HepG2 (cell line): ENCODE results near the gene STAC.

ENCODE experiments used
- ATF7-NPFF ChIP-seq: sonication (generic); formaldehyde crosslinking; IDR thresholded peaks from 2 replicates; pipeline ENCODE4 v1.8.1; 2023; ENCODE audit warnings: mild to moderate bottlenecking, low read depth, missing genetic modification reagents, moderate library complexity
- CREB1 ChIP-seq, 2 experiments: fragments of 450-650 bp in 1 of 2; IDR thresholded peaks; 2 replicates each; pipeline ENCODE4 v1.6.1; 2016 to 2017; ENCODE audit warnings: control low read depth in 1 of 2, mild to moderate bottlenecking in 1 of 2, missing compliant biosample characterization in 1 of 2, missing genetic modification characterization in 1 of 2
- FOXO4 ChIP-seq: sonication (generic); formaldehyde crosslinking; conservative IDR thresholded peaks from 2 replicates; pipeline ENCODE4 v1.8.1; 2023; ENCODE audit warnings: missing genetic modification reagents
- MAFK ChIP-seq, 2 experiments: IDR thresholded peaks in 1 of 2; conservative IDR thresholded peaks in 1 of 2; 2 replicates each; pipeline ENCODE4 v1.6.1; 2011; ENCODE audit warnings: improper control_type of control experiment in 2 of 2, low read length in 2 of 2
- POLR2A ChIP-seq, 2 experiments: IDR thresholded peaks; 2 replicates each; pipeline ENCODE4 v1.6.1; 2011; ENCODE audit warnings: low read depth in 2 of 2, low read length in 2 of 2, mild to moderate bottlenecking in 1 of 2, moderate library complexity in 1 of 2; ENCODE audit not compliant: insufficient read depth in 1 of 2
- POLR2AphosphoS5 ChIP-seq: IDR thresholded peaks from 2 replicates; pipeline ENCODE4 v1.6.1; 2012; ENCODE audit warnings: low read depth, low read length
- REST ChIP-seq, 2 experiments: IDR thresholded peaks; 2 replicates each; pipeline ENCODE4 v1.6.1; 2011 to 2012; ENCODE audit warnings: low read length in 2 of 2, borderline replicate concordance in 1 of 2, low read depth in 1 of 2, mild to moderate bottlenecking in 1 of 2, moderate library complexity in 1 of 2
- SOX6 ChIP-seq, 2 experiments: fragments of 450-650 bp in 1 of 2; sonication (generic) in 1 of 2; formaldehyde crosslinking in 1 of 2; IDR thresholded peaks; 2 replicates each; pipeline versions ENCODE4 v1.4.0 to v1.6.1; 2017 to 2020; ENCODE audit warnings: antibody characterized with exemption in 1 of 2, mild to moderate bottlenecking in 1 of 2, missing genetic modification reagents in 1 of 2
- TBL1XR1 ChIP-seq: fragments of 150-350 bp; IDR thresholded peaks from 2 replicates; pipeline ENCODE4 v1.6.1; 2014; ENCODE audit warnings: borderline replicate concordance, low read length; ENCODE audit not compliant: partially characterized antibody
- TSC22D2 ChIP-seq: sonication (generic); formaldehyde crosslinking; IDR thresholded peaks from 2 replicates; pipeline ENCODE4 v1.5.1; 2020; ENCODE audit warnings: missing genetic modification reagents, mild to moderate bottlenecking, borderline replicate concordance
- YEATS4 ChIP-seq: sonication (generic); formaldehyde crosslinking; IDR thresholded peaks from 2 replicates; pipeline ENCODE4 v1.4.0; 2020; ENCODE audit warnings: missing genetic modification reagents, borderline replicate concordance
- ZNF274 ChIP-seq: sonication (generic); formaldehyde crosslinking; IDR thresholded peaks from 2 replicates; pipeline ENCODE4 v1.5.1; 2020; ENCODE audit warnings: mild to moderate bottlenecking, missing genetic modification reagents
- ZNF280B ChIP-seq: sonication (generic); formaldehyde crosslinking; IDR thresholded peaks from 2 replicates; pipeline ENCODE4 v1.5.0; 2020; ENCODE audit warnings: missing genetic modification reagents, mild to moderate bottlenecking, borderline replicate concordance
- ZNF773 ChIP-seq: sonication (generic); formaldehyde crosslinking; IDR thresholded peaks from 2 replicates; pipeline ENCODE4 v1.4.0; 2020; ENCODE audit warnings: missing genetic modification reagents, borderline replicate concordance

- no peak for TF ChIP-seq POLR2A (IDR thresholded peaks at IDR 0.05; ENCODE audit: insufficient read depth in 1 of 2, low read depth in 2 of 2, low read length in 2 of 2)
- TF ChIP-seq ZNF773: no peak
- TF ChIP-seq REST (IDR thresholded peaks at IDR 0.05; ENCODE audit: borderline replicate concordance in 1 of 2, low read depth in 1 of 2, low read length in 2 of 2): no peak
- no peak for TF ChIP-seq YEATS4 (CRISPR knock-in tag)
- TF ChIP-seq TSC22D2: no peak
- no peak for TF ChIP-seq TBL1XR1
- TF ChIP-seq SOX6 (IDR thresholded peaks at IDR 0.05): no peak
- TF ChIP-seq SOX6 (CRISPR knock-in tag; IDR thresholded peaks at IDR 0.05): no peak
- TF ChIP-seq ATF7-NPFF (CRISPR knock-in tag): no peak
- TF ChIP-seq CREB1 (IDR thresholded peaks at IDR 0.05): no peak
- TF ChIP-seq CREB1 (CRISPR knock-in tag; IDR thresholded peaks at IDR 0.05): no peak
- no peak for TF ChIP-seq ZNF280B (CRISPR knock-in tag)
- TF ChIP-seq POLR2AphosphoS5: no peak
- TF ChIP-seq MAFK (conservative IDR thresholded peaks at IDR 0.05 in 1 of 2, IDR thresholded peaks at IDR 0.05 in 1 of 2; ENCODE audit: low read length in 2 of 2): no peak
- TF ChIP-seq ZNF274 (CRISPR knock-in tag): no peak
- no peak for TF ChIP-seq FOXO4 (CRISPR knock-in tag)
Measured at GRCh38 chr3:36429986-36430485, 49.7 kb downstream of the STAC start.
